HG03460 (cell line): Measurements from ENCODE around the gene CTAGE9.
"Not testable (repeated sequence)": the region's sequence is repeated elsewhere in the genome, so short reads cannot be mapped to it uniquely, and the experiment has no call there.

ENCODE experiments used
- ATAC-seq: cut with Tn5 transposase; IDR thresholded peaks from one replicate; pipeline ENCODE4 v1.9.1; 2021; ENCODE audit not compliant: unreplicated experiment

The CTAGE9 gene

DNA sequence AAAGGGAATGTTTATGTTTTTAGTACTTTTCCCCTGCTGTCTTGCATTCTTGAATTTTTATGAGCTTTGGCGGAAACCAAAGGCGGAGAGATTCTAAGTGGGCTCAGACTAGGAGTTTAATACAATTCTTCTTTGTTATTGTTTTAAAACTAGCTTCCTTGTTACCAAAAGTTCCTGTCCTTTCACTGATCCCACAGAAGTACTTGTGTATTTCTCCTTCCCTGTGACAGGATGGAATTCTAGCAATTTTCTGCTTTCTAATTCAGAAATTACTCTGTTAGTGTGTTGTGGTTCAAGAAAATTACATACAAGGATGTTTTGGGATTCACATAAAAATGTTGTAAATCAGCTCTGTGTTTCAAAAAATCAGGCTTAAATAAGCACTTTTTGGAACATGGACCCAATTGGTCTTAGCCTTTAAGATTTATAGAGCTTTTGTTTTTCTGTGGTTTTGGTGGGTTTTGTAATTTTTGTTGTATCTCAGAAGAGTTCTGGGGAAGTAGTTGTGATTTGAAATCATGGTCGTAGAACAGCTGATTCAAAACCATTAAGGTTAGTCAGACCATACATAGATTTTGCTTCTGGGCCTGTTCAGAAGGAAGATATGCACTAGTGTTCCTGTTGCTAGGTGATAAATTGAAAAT, 17.6 kb upstream of the CTAGE9 start:
- ATAC-seq = no peak

DNA sequence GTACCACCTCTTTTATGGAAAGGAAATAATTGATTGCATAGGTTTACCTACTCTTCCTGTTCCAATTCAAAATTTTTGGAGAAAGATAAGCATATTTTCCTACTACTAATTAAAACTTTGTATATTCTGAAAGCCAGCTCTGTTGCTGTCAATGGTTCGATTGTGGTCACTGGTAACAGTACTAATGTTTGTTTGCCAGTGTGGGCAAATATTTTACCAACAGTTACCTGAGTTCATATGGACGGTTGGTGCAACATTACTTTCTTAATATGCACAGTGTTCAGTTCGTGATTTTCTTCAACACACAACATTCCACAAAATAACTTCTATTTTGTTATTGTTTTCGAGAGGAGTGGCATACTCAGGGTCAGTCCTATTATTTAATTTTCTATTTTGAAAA, 17.1 kb upstream of the CTAGE9 start:
- no peak for ATAC-seq

DNA sequence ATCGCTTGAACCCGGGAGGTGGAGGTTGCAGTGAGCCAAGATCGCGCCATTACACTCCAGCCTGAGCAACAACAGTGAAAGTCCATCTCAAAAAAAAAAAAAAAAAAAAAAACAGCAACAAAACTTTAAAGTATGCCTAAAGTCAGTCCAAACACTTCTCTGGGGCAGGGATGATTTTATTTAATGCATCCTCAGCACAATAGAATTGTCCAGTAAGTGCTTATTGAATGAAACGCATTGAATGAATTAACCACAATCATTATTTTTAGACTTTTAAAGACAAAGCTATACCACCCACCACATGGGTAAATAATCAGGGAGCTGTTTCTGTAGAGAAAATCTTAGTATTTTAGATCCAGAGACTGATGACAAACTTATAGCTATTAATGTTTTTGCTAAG, 16.6 kb upstream of the CTAGE9 start:
- ATAC-seq = no peak

DNA sequence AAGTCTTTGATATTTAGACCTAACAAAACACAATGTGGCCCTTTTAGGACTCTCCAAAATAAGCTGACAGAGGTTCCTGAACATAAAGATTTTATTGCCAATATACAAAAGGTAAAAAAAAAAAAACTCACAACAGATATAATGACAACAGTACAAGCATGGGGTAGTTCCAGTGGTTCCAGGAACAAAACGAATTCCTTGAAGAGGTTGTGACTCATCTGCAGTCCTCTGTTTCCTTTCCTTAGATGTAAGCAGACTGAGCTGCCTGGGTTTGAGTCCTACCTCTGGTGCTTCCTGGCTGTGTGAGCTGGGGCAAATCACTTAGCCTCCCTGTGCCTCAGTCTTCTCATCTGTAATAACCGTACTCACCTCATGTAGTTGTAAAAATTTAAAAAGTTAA, 13.3 kb upstream of the CTAGE9 start:
- ATAC-seq = no peak

DNA sequence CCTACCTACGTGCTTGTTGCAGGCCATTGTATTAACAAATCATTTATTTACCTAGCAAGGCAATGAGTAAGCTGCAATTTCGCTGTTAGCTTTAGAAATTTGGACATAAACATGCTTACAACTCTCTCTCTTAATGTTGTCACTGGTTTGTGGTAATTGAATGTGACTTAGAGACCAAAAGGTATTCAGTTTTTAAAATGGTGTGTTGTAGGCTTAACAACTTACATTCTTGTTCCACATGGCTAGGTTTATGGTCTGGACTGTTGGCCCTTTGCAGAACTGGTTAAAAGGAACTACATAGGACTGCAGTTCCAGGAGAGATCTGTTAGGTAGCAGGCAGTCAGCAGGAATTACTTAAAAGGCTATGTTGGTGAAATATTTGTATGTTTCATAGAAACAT, 10.3 kb upstream of the CTAGE9 start:
- no peak for ATAC-seq

DNA sequence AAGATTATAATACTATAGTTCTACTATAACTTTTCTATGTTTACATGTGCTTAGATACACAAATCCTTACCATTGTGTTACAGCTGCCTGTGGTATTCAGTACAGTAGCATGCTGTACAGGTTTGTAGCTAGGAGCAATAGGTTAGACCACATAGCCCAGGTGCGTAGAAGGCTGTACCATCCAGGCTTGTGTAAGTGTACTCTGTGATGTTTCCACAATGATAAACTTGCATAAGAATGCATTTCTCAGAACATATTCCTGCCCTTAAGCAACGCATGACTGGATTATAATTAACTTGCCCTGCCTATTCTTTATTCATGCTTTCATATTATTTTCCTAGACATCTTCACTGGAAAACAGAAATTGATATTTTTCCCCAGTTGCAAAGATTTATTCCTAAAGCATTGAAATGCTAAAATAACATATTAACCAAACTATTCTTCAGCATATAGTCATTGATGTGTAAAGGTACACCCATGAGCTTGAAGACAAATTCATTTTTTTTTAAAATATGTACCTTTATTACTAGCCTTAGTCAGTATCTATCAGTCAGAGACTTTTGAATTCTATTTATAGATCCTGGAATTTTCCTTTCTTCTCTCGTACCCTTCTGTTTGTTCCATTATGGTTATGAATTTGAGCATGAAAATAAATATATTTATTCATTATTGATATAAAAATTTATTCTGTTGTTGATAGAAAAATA, 7.2 kb upstream of the CTAGE9 start:
- no peak for ATAC-seq

GRCh38 chr6:131715567-131715966, 4.8 kb upstream of the CTAGE9 start:
- not testable (repeated sequence) for ATAC-seq

GRCh38 chr6:131703905-131704304, 6.9 kb downstream of the CTAGE9 start:
- ATAC-seq = not testable (repeated sequence)

- not testable (repeated sequence) for ATAC-seq
These were observed 10.0 kb downstream of the CTAGE9 start for GRCh38 chr6:131700851-131701250.

GRCh38 chr6:131696956-131697355, 13.9 kb downstream of the CTAGE9 start:
- ATAC-seq = no peak

GRCh38 chr6:131694832-131695426, 15.9 kb downstream of the CTAGE9 start:
- peak; percentile 70 for ATAC-seq

DNA sequence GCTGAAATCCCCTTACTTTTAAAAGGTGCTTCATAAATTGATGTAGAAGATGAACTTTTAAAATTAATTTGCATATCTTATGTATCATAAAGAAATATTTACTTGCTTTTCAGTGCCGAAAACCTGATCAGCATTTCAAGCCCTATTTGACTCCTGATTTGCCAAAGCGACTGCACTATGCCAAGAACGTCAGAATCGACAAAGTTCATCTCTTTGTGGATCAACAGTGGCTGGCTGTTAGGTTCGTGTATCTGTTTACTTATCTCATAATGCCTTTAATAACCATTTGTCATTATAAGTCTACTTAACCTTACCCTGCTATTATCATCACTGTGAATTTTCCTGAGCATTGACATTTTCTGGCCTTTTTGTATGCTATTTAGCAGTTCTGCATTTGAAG, 17.4 kb downstream of the CTAGE9 start:
- no peak for ATAC-seq

GRCh38 chr6:131692589-131692988, 18.2 kb downstream of the CTAGE9 start:
- no peak for ATAC-seq

- no peak for ATAC-seq
These were observed 18.8 kb downstream of the CTAGE9 start for GRCh38 chr6:131692031-131692430.

DNA sequence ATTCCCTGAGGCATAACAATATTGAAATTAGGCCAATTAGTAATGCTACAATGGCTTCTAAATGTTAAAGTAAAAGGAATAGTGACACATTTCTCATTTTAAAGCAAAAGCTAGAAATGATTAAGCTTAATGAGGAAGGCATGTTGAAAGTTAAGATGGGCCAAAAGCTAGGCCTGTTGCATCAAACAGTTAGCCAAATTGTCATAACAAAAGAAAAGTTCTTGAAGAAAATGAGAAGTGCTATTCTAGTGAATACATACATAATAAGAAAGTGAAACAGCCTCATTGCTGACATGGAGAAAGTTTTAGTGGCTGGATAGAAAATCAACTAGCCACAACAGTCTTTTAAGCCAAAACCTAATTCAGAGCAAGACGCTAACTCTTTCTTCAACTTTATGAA, 22.5 kb downstream of the CTAGE9 start:
- peak; percentile 51 for ATAC-seq

DNA sequence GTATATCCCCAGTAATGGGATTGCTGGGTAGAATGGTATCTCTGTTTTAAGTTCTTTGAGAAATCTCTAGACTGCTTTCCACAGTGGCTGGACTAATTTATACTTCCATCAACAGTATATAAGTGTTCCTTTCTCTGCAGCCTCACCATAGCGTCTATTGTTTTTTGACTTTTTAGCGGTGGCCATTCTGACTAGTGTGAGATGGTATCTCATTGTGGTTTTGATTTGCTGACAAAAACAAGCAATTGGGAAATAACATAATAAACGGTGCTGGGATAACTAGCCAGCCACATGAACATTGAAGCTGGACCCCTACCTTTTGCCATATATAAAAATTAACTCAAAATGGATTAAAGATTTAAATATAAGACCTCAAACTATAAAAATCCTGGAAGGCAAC, 23.8 kb downstream of the CTAGE9 start:
- ATAC-seq = no peak

DNA sequence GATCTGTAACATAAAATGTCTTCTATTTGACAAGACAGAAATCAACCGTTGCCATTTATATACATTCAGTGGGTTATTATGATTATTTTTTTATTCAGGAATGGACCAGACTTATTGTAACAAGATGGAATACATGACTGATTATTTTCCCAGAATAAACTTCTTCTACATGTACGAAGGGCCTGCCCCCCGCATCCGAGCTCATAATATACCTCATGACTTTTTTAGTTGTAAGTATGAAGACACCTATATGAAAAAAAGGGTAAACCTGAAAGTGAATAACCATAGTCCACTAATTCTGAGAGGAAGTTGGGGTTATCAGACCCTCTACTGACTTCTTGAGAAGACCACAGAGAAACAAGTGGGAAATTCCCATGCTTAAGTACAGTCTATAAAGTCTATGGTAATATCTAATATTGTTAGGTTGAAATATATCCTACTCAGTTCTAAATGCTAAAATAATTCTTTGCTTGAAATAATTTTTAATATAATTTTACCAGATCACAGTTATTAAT, 25.5 kb downstream of the CTAGE9 start:
- ATAC-seq = peak; percentile 61

DNA sequence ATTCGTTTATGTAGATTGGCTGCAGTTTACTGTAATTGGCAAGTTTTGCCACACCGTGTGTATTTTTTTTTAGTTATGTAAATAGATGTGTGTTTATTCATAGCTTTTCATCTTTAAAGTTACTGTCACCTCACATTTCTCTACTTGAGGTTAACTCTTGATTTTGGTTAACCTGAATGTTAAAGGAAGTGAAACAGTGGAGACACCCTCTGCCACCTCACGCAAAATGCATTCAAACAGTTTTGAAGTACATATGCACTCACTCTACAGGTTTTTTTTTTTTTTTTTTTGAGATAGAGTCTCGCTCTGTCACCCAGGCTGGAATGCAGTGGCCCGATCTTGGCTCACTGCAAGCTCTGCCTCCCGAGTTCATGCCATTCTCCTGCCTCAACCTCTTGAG, 27.3 kb downstream of the CTAGE9 start:
- peak; percentile 55 for ATAC-seq

DNA sequence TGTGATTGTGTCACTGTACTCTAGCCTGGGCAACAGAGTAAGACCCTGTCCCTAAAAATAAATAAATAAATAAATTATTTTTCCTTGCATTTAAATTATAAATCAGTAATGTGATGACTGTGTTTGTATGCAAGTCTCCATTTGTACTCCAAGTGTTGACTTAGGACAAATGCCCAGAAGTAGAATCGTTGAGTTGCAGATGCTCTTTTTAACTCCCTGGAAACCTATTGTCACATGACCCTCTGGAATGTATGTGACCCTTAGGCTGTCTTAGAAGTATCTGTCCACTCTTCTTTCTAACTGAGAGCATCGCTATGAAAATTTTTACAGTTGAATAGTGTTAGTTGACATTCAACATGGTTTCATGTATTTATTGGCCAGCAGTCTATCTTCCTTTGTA, 28.4 kb downstream of the CTAGE9 start:
- no peak for ATAC-seq

- ATAC-seq = no peak
These were observed 29.2 kb downstream of the CTAGE9 start for GRCh38 chr6:131681585-131681984.

DNA sequence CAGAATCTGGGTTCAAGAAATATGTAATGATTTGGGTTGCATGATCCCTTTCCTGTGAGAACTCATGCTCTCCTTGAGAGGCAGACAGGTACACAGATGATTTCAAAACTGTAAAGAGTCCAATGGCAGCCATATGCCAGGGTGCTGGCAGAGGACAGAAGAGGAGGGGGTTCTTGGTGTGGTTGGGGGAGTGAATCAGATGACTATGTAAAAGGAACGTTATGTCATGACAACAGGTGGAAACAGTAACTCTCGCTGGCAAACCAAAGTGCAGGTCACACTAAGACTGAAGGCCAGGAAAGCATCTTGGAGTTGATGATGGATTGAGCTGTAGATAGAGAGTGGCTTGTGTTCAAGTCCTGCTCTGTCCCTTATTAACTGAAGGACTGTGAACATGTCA, 29.9 kb downstream of the CTAGE9 start:
- no peak for ATAC-seq

- no peak for ATAC-seq
These were observed 32.4 kb downstream of the CTAGE9 start for GRCh38 chr6:131678442-131678841.
